Stimulated activated CD8-positive, alpha-beta memory T cell treated with anti-CD3 and anti-CD28 coated beads, Interleukin-12 subunit alpha, Interleukin-12 subunit beta, amount 100 ng/mL, for 4 hours (primary cell): ENCODE measurements around the gene CDC45.

Experiments
- DNase-seq: peaks from one replicate; pipeline ENCODE4 v3.0.0-alpha.2; 2020; ENCODE audit warnings: low read depth

Gene CDC45

DNA sequence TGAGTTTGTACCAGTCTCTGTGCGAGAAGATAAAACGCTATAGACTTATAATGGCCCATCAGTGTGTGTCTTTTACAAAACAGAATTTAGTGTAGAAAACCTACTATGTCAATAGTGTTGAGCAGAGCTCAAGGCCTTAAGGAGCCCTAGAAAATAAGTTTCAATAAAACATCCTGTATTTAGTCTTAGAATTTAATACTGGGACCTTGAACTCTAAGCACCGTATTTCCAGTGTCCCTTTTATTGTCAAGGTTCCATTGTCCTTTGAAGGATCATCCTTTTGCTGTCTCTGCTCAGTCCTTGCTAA is 16.6 kb downstream of the CDC45 start:
- no peak for DNase-seq

DNA sequence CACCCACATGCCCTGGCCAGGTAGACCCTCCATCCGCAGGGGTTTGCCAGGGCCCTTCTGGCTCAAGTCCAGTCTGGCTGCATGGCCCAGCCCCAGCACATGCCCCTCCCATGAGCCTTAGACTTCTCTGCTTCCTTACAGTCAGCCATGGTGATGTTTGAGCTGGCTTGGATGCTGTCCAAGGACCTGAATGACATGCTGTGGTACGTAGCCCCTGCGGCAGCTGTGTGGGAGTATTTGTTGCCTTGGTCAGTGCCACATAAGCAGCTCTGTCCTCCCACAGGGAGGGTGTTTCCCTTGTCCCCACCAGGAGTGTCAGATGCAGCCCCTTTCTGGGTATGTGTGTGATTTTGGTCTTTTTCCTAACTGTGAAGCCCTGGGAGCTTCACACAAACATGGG is 17.5 kb downstream of the CDC45 start:
- no peak for DNase-seq

DNA sequence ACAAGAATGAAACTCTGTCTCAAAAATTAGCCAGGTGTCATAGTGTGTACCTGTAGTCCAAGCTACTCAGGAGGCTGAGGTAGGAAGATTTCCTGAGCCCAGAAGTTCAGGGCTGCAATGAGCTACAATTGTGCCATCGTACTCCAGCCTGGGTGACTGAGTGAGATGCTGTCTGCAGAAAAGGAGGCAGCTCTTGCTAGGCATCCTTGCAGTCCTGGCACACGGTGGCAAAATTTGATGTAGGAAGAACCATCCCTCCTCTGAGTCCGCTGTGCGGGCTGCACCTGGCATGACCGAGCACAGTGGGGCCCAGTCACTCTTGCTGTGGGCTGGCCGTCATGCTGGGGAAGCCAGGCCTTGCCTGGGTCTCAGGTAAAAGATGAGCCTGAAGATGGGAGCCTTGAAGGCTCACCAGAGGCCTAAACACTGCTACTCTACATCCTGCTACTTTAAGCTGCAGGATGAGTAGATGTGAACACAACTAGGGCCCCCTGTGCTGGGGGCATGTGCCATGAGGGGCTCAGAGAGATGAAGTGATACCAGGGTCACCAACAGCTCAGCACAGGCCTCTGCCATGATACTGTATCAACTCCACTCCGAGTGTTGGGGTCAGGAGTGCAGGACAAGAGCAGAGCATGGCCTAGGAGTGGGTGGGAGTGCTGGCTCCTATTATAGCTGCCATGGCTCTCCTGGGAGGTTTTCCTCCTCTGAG is 18.6 kb downstream of the CDC45 start:
- no peak for DNase-seq

DNA sequence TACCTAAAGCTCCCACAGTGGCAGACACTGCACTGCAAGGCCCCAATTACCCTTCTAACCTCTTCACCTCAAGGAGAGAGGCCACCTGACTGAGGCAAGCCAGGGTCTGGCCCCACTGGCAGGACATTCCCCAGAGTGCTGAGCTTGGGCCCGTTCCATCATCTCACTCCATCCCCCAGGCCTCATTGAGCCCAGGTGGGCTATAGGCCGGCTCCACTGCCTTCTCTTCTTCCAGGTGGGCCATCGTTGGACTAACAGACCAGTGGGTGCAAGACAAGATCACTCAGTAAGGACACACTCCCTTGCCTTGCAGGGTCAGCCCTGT is 19.1 kb downstream of the CDC45 start:
- DNase-seq = no peak

DNA sequence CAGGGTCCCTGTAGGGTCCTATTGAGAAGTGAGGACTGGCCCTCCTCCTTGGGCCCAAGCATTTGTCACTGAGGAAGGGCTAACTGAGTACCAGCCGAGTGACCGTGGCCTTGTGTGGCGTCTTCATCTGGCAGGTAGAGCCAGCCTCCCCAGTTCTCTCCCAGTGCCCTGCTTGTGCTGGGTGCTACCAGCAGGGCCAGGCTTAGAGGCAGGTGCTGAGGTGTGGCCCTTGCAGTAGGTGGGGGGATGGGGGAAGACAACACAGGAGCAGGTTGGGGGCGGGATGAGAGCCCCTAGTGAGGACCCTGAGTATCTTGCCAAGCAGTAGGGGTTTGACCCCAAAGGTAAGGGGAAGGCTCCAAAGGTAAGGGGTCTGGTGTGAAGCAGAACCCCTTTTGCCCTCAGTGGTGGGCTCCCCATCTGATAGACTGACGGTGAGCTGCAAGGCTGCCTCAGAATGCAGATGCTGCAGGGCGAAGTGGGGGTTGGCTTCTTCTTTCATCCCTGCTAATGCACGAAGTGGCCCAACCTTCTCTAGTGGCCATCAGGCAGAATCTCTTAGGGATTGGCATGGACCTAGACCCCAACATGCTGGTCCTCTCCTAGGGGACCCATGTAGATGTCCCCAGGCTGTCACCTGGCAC is 19.6 kb downstream of the CDC45 start:
- DNase-seq = no peak

DNA sequence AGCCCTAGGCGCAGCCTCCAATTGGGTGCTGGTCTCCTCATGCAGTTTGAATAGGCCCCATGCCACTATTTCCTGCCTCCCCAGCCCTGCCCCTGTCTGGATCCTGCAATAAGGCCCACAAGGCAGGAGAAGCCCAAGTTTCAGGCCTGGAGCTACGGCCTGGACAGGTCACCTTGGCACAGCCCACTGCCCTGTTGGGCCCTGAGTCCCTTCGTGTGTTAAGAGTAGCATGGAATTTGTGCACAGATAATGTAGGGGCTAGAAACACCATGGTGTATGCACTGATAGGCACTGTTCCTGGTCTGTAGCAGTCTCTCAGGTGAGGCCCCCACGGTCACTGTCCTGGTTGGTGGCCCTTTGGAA is 20.1 kb downstream of the CDC45 start:
- no peak for DNase-seq

DNA sequence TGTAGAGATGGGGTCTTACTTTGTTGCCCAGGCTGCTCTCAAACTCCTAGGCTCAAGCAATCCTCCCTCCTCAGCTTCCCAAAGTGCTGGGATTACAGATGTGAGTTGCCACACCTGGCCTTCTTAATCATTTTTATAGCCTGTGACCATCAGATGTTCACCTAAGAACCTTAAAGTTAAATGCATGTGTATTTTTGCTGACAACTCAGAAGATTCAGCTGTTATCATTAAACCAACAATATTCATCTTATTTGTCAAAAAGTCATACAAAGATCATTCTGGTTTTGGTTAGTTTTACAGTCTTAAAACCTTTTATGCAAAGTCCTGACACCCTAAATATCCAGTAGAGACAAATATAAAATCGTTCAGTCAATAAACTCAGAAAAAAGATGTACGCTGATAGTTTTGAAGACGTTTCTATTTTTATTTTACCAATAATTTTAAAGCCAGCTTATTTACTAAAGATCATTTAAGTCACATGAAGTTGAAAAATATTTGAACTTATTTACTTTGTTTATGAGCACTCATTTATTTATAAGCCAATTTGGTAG is 22.3 kb downstream of the CDC45 start:
- no peak for DNase-seq

DNA sequence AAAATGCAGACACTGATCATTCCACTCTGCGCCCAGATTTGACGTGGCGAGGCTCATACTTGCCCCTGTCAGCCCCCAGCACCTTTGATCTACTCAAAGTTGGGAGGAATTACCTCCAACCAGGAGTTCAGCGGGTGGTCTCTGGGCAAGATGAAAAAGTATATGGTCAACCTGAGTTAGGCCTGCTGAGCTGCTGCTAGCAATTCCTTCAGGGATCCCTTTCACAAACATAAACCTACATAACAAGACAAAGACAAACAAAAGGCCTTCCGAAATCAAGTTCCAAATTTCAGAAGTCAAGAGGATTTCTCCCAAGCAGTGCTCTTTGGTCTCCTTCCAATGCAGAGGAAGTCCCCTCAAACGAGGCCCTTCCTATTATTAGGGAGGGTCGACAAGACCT is 23.6 kb downstream of the CDC45 start:
- no peak for DNase-seq

DNA sequence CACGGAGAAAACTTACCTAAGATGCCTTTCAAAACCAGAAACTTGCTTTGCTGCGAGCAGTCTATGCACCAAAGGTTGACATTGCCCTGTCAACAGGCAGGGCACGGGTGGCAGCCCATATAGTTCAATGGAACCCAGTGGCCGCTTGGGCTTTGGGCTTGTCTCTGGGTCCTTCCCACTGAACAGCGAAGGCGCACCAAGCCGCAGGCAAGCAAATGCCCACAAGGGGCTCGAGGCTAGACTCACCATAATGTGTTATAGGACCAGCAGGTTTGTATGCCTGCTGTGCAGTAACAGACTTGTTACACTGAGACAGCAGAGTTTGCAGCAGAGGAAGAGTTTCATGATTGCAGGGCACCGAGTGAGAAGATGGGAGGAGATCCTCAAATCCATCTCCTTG is 24.1 kb downstream of the CDC45 start:
- DNase-seq = no peak

DNA sequence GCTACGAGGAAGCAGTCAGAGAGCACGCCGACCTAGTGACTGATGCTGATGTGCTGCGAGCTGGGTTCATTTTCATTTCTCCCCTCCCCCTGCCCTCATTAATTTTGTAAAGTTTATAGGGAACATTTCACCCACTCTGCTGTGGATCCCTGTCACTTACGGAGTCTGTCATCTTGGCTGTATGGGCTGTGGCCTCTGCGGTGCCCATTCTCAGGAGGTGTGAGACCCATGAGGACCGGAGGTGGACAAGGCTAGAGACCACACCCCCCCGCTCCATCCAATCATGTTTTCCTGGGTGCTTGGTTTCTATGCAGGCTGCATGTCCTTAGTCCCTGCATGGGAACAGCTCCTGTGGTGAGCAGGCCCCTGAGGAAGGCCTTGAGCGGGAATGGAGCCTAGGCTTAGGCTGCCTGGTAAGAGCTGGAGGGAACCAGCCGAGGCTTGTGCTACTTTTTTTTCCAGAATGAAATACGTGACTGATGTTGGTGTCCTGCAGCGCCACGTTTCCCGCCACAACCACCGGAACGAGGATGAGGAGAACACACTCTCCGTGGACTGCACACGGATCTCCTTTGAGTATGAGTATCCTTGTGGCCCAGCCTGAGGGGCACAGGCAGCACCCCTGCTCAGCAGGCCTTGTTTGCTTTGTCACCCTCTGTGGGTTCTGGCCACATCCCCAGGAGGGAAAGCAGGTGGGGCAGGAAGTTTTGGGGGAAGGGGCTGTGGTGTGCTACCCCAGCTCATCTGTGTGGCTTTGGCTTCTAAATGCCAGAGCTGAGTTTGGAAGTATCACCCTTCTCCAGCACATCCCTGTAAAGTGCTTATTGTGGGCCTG is 25.4 kb downstream of the CDC45 start:
- no peak for DNase-seq

DNA sequence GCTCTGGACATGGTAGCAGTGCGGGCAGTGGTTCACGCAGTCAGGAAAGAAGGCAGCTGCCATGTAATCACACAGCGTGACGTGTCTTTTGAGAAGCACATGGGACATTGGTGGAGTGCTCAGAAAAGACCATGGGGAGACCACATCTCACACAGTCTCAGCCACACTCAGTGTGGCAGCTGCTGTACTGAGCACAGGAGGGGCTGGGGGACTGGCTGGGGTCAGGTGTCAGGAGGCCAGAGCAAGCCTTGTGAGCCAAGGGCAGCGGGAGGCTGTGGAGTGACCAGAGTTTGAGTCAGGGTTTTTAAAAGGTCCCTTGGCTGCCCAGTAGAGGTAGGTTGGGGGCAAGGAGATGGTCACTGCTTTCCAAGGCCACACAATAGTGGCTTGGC is 26.0 kb downstream of the CDC45 start:
- no peak for DNase-seq

DNA sequence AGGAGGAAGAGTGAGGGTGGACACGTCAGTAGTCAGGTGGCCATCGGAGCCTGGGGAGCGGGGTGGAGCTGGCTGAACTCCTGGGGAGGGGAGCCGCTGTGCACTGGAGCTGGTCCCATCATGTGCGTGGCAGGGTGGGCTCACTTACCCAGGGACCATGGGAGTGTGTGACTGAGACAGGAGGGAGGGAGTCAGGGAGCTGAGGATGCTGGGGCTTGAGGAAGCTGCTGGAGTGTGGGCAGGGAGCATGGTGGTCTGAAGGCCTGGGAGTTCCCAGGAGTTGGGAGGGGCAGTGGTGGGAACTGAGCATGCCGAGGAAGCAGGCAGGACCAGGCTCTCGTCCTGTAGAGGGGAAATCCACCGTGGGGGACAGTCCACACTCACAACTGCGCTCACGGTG is 26.5 kb downstream of the CDC45 start:
- DNase-seq = no peak

DNA sequence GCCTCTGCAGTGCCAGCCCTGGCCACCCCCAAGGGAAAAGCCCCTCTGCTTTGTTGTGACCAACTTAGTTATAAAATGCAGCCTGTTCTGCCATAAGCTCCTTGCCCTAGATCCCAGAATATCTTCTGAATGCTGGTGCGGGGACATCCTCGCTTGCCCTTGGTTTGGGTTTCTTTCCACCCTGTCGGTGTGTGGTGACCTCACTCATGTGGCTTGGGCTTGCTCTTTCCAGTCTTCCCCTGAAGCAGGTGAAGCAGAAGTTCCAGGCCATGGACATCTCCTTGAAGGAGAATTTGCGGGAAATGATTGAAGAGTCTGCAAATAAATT is 27.8 kb downstream of the CDC45 start:
- DNase-seq = no peak

DNA sequence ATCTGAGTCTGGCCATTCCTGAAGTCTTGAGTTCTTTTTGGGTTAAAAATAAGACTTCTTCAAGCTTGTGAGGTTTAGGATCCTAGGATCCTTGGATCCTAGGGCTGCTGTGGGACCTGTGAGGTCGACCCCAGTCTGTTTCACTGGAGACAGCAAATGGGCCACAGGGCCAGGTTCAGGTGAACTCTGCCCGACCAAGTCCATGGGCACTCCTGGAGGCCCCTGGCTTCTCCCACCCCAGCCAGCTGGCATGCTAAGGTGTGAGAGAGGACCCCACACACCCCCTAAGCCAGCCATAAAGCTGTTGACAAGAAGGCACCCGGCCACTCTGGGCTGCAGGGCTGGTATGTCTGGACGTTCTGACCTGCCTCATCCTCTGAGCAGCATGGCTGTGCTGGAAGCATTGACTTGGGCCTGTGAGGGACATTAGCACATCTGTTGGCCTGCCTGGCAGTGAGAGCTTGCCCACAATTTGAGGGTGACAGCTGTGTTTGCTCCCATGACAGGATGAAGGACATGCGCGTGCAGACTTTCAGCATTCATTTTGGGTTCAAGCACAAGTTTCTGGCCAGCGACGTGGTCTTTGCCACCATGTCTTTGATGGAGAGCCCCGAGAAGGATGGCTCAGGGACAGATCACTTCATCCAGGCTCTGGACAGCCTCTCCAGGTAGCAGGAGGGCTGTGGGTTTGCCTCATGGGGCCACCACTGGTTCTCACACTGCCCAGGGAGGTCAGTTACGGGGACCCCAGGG is 28.5 kb downstream of the CDC45 start:
- DNase-seq = no peak

DNA sequence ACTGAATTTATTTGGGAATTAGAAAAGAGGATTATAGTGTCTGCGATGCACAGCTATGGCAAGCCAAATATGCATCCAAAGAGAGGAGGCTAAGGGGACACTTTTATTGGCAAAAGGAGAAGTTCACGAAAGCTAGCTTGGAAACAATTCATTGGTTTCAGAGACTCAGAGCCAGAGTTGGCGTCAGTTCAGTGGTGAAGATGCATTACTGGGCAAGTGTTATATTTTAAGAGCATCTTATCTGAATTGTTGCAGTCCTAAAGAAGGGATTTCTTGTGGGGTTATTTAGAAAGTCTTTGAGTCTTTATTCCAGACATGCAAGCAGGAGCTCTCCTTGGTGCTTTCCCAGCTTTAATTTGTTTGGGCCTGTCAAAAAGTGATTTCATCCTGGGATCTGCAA is 29.5 kb downstream of the CDC45 start:
- no peak for DNase-seq

DNA sequence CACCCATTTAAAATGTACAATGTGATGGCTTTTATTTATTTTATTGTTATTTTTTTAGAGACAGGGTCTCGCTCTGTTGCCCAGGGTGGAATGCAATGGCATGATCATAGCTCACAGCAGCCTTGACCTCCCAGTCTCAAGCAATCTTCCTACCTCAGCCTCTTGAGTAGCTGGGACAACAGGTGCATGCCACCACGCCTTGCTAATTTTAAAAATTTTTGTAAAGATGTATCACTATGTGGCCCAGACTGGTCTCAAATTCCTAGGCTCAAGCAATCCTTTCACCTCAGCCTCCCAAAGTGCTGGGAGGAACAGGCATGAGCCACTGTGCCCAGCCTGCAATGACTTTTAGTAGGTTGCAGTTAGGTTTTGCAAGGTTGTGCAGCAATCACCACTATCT is 30.2 kb downstream of the CDC45 start:
- DNase-seq = no peak

DNA sequence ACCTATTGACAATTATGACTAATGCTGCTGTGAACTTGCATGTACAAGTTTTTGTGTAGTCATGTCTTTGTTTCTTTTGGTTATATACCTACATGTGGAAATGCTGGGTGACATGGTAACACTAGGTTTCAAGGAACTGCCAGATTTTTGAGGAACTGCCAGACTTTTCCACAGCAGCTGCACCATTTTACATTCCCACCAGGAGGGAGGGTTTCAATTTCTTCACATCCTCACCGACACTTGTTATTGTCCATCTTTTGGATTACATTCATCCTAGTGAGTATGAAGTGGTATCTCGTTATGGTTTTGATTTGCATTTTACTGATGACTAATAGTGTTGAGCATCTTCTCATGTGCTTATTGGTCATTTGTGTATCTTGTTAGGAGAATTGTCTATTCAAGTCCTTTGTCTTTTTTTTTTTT is 31.2 kb downstream of the CDC45 start:
- DNase-seq = no peak

DNA sequence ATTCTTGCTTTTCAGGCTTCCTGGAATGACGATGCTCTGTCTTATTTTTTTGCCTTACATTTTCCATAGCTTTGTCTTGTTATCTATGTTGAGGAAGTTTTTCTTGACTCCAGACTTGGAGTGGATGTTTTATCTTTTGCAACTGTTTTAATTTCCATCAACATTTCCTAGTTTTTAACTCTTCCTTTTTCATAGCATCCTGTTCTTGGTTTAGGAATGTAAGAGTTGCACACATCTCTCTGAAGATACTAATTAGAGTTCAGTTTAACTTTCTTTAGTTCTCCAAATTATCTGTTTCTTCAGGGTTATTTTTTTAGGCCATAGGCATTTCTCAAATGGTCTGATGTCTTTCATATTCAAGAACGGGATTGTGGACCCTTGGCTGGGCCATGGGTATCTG is 34.1 kb downstream of the CDC45 start:
- DNase-seq = no peak

DNA sequence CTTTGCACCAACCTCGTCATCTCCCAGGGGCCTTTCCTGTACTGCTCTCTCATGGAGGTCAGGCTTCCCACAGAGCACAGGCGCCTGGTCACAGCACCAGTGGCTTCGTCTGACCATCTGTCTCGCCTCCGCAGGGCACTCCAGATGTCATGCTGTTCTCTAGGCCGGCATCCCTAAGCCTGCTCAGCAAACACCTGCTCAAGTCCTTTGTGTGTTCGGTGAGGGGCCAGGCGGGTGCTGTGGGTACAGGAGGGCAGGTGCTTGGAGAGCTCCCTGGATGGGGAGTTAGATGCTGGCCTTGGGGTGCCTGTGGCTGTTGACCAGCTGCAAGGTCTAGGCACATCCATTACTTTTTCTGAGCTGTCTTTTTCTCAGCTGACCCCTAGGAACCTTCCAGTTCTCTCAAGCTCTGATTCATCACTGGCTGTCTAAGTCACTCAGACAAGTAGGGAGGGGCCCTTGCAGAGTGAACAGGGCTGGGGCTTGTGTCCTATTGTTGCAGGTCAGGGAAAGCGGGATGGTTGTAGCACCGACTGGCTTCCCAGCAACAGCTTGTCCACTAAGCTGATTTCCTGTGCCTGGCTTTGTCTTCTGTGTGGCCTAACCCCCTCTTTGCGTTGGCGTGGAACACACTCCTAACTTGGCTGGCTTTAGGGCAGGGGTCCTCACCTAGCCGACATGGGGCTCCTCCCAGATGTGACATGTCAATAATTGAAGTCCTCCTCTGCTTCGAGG is 35.3 kb downstream of the CDC45 start:
- DNase-seq = no peak

DNA sequence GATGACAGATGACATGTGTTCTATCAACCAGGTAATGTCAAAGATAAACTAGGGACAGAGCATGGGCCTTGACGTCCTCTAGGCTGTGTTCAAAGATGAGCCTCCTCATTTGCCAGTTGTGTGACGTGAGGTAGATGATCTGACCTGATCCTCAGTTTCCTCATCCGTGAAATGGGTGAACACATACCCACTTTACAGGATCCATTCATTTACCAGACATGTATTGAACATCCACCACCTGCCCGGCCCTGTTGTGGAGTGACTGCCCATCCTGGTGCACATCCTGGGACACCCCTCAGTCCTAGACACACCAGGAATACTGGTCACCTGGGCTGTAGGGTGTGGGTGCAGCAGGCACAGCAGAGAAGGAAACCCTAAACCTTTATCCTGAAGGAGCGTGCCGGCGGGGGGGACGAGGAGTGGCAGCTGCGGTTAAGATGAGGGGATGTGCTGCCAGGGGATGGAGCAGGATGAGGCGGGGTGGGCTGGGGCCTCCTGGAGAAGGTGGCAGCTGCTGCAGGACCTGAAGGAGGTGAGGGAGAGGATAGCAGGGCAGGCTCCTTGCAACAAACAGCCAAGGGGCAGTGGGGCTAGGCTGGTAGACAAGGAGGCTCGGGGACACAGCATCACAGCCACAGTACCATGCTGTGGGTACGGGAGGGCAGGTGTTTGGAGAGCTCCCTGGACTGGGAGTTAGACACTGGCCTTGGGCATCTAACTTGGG is 36.1 kb downstream of the CDC45 start:
- no peak for DNase-seq

DNA sequence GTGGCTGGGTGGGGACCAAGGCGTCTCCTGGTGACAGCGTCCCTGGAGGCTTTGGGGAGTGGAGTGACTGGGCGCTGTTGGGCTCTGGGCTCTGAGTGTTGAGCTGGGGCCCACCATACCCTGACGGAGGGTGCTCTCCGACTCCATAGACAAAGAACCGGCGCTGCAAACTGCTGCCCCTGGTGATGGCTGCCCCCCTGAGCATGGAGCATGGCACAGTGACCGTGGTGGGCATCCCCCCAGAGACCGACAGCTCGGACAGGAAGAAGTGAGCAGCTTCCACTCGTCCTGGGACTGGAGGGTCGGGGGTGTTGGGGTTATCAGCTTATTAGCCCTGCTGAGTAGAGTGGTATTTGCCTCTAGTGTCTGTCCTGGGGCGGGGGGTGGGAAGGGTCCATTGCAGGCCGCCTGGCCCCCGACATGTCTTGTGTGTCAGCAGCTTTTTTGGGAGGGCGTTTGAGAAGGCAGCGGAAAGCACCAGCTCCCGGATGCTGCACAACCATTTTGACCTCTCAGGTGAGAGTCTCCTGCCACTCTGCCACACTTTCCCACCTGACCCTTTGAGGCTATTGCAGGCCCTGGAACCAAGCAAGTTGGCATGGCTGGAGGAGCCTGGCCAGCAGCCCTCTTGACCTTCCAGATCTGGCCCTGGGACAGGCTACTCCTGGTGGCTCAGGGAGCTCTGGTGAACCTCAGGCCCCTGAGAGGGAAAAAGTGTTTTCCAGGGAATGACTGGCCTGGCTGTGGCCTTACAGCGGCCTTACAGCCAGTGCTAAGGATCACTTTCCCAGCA is 36.9 kb downstream of the CDC45 start:
- DNase-seq = no peak
